Mesodermal cell (in vitro differentiated cells): ENCODE results near the gene EFCAB5.
A peak's percentile ranks its signal among the peaks of the same experiment; 100 is the strongest.

Experiments
- H3K27ac ChIP-seq: 2 replicates; pipeline ENCODE4 v1.7.0; 2013; ENCODE audit warnings: mild to moderate bottlenecking, low read depth, low read length, moderate library complexity; ENCODE audit not compliant: severe bottlenecking
- H3K36me3 ChIP-seq: 2 replicates; pipeline ENCODE4 v1.7.1; 2013; ENCODE audit warnings: mild to moderate bottlenecking, low read length, moderate library complexity; ENCODE audit not compliant: control insufficient read depth, insufficient read depth
- H3K4me1 ChIP-seq: one replicate; pipeline ENCODE4 v1.7.1; 2013; ENCODE audit warnings: mild to moderate bottlenecking, low read length; ENCODE audit not compliant: insufficient read depth, control insufficient read depth, poor library complexity, severe bottlenecking
- H3K4me3 ChIP-seq: 2 replicates; pipeline ENCODE4 v1.7.0; 2013; ENCODE audit warnings: low read length, control low read depth, mild to moderate bottlenecking; ENCODE audit not compliant: insufficient read depth, poor library complexity, severe bottlenecking; ENCODE audit errors: extremely low read depth
- H3K9me3 ChIP-seq: 2 replicates; pipeline ENCODE4 v1.7.1; 2013; ENCODE audit warnings: mild to moderate bottlenecking, low read length, moderate library complexity; ENCODE audit not compliant: control insufficient read depth
- WGBS, 2 experiments: methylation state at CpG; one replicate each; pipeline ENCODE4 v1.1.5; 2013; ENCODE audit warnings: missing lambda C conversion rate in 2 of 2; ENCODE audit not compliant: insufficient coverage in 2 of 2; 5-methylcytosine and 5-hydroxymethylcytosine counted together

The EFCAB5 gene

GRCh38 chr17:29918016-29918415, 23.4 kb upstream of the EFCAB5 start:
- WGBS, 2 experiments, result no CpG with 5 or more reads among the region's 1 CpG
- H3K4me1 ChIP-seq, result peaks cover 10% of the 10 kb centered on the region

GRCh38 chr17:29918922-29919856, 22.2 kb upstream of the EFCAB5 start:
- Histone ChIP-seq H3K4me1 (peaks cover 10% of the 10 kb centered on the region), H3K9me3 (no peaks in the 10 kb centered on the region), H3K4me3 (no peak overlapping the region), H3K27ac (peak overlapping the region; percentile 77), H3K36me3 (peaks cover 3% of the 10 kb centered on the region)
- 80 to 90% methylated on average over 2 of the region's 3 CpGs for WGBS, 2 experiments

More at GRCh38 chr17:29918016-29918415, 23.4 kb upstream of the EFCAB5 start:
- Histone ChIP-seq H3K36me3 (peaks cover 3% of the 10 kb centered on the region), H3K27ac (no peak overlapping the region), H3K9me3 (no peaks in the 10 kb centered on the region), H3K4me3 (no peak overlapping the region)

DNA sequence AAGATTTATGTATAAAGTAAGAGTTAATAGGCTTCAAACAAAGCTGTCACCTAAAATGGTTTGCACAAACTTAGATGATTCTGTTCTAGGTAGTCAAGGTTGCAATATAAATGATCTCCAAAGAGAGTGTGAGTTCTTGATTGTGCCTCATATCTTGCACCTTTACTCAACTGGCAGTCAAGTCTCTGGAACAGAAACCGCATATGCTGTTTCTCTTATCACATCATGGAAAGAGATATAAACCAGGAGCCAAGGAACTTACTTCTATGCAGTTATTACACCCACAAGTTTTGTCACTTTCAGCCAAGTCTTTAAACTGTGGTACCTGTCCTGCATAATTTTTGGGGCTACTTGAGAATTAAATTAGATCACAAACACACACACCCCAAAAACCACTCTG, 16.6 kb upstream of the EFCAB5 start:
- H3K4me1 ChIP-seq, result peaks cover 8% of the 10 kb centered on the region
- no peaks in the 10 kb centered on the region for H3K9me3 ChIP-seq
- H3K27ac ChIP-seq, result no peak overlapping the region
- peaks cover 3% of the 10 kb centered on the region for H3K36me3 ChIP-seq
- H3K4me3 ChIP-seq, result no peak overlapping the region
- 80 to 100% methylated on average over 1 of the region's 1 CpG for WGBS, 2 experiments

GRCh38 chr17:29927546-29927945, 13.9 kb upstream of the EFCAB5 start:
- 89% methylated on average over 1 of the region's 1 CpG; no CpG with 5 or more reads in 1 of the 2 experiments for WGBS, 2 experiments

DNA sequence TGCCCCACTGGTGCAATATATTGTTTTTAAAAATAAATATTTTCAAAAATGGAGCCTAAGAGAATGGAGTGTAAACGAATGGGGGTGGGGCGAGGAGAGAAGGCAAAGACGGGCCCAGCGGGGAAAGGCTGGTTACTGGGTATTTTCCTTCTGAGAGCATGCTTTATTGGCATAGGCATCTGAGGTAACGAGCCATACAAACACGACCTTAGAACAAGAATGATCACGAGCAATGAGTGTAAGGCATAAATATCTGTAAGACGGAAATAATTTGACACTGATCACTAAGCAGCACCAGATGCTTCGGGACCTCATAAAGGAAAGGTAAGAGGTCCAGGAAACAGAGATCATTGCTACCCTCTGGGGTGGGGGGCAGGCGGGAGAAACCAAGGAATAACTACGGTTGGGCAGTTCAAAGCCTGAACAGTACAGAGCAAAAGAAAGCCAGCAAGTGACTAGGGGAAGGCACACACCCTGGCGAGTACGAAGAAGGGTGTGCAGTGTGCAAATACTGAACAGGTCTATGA, 12.4 kb upstream of the EFCAB5 start:
- Histone ChIP-seq H3K4me1 (peaks cover 6% of the 10 kb centered on the region), H3K36me3 (no peaks in the 10 kb centered on the region), H3K9me3 (no peaks in the 10 kb centered on the region), H3K27ac (peak overlapping the region; percentile 82), H3K4me3 (peak overlapping the region; percentile 82)
- WGBS, 2 experiments, result 0 to 1% methylated on average over 11 of the region's 13 CpGs

More at GRCh38 chr17:29927546-29927945, 13.9 kb upstream of the EFCAB5 start:
- no peaks in the 10 kb centered on the region for H3K9me3 ChIP-seq
- no peaks in the 10 kb centered on the region for H3K36me3 ChIP-seq
- H3K4me1 ChIP-seq, result peaks cover 6% of the 10 kb centered on the region
- no peak overlapping the region for H3K27ac ChIP-seq
- no peak overlapping the region for H3K4me3 ChIP-seq

DNA sequence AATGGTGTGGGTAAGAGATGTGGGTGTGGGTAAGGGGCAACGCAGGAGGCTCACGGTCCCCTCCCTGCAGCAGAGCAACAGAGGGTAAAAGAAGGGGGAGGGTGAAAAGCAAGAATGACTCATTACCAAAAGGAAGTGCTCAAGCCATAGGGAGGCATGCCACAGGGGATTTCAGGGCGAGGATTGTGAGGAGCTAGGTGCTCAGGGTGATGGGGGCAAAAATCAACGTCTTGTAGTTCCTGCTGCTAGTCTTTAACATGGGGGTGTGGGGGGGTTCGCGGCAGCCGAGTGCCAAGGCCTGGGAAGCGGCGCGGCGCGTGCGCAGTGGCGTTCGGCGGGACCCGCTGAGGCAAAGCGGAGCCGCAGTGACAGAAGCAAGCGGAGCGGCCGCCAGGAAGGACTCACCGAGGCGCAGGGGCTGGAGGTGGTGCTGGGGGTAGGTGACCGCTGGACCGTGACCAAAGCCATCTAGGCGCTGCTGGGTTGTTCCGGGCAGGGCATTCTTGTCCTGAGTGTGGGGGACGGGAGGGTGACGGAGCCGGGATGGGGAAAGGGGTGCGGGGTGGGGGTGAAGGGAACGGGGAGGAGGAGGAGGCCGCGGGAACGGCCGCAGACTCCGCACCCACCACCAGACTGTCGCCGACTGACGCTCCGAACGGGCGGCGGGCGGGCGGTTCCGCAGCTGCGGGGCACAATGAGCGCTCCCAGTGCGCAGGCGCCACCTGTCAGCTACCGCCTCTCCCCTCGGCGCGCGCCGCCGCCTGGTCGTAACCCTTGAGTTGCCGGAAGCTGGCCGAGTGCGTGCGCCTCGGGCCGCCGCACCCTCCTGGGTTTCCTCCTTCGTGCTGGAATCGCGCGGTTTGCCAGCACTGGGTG, 11.7 kb upstream of the EFCAB5 start, which contains the start of gene SSH2:
SSH2 (minus strand) TSS at position 696 of the 876 bp plus-strand sequence; CDS start at position 468, 228 bp downstream.
- Histone ChIP-seq H3K9me3 (no peaks in the 10 kb centered on the region), H3K36me3 (no peaks in the 10 kb centered on the region), H3K27ac (peak within 1 kb of the TSS; percentile 82), H3K4me3 (peak within 1 kb of the TSS; percentile 82), H3K4me1 (peaks cover 6% of the 10 kb centered on the region)
- whole genome bisulfite sequencing, 2 experiments, result 0% methylated on average over 37 to 43 of the region's 71 CpGs

GRCh38 chr17:29930409-29931010, 10.9 kb upstream of the EFCAB5 start:
- Histone ChIP-seq H3K27ac (peak overlapping the region; percentile 82), H3K4me3 (peak overlapping the region; percentile 82), H3K36me3 (no peaks in the 10 kb centered on the region), H3K4me1 (peaks cover 6% of the 10 kb centered on the region), H3K9me3 (no peaks in the 10 kb centered on the region)
- WGBS, 2 experiments, result 0% methylated on average over 3 to 14 of the region's 20 CpGs

- no peak overlapping the region for H3K27ac ChIP-seq
- H3K9me3 ChIP-seq, result no peaks in the 10 kb centered on the region
- H3K36me3 ChIP-seq, result no peaks in the 10 kb centered on the region
- H3K4me1 ChIP-seq, result peaks cover 6% of the 10 kb centered on the region
- WGBS, 2 experiments, result 0% methylated on average over 2 of the region's 3 CpGs
- H3K4me3 ChIP-seq, result peak overlapping the region; percentile 82
These were observed 10.1 kb upstream of the EFCAB5 start for GRCh38 chr17:29931231-29931932.

GRCh38 chr17:29933379-29933778, 8.1 kb upstream of the EFCAB5 start:
- no peaks in the 10 kb centered on the region for H3K4me1 ChIP-seq
- no peaks in the 10 kb centered on the region for H3K36me3 ChIP-seq
- H3K4me3 ChIP-seq, result no peak overlapping the region
- no peaks in the 10 kb centered on the region for H3K9me3 ChIP-seq
- WGBS, 2 experiments, result 40% methylated on average over 1 of the region's 2 CpGs; no CpG with 5 or more reads in 1 of the 2 experiments
- H3K27ac ChIP-seq, result no peak overlapping the region
